ENCODE results near the gene SPATA9. TPM values are rescaled to one million over a fixed set of nuclear protein-coding genes. Genes with fewer than 3 reads are reported as not detected.

Gene SPATA9
- total and polyA plus RNA-seq, 2 of the 13 experiments (the other 11 are each of a cell fraction or from before 2014, with no cell fraction given): not detected

DNA sequence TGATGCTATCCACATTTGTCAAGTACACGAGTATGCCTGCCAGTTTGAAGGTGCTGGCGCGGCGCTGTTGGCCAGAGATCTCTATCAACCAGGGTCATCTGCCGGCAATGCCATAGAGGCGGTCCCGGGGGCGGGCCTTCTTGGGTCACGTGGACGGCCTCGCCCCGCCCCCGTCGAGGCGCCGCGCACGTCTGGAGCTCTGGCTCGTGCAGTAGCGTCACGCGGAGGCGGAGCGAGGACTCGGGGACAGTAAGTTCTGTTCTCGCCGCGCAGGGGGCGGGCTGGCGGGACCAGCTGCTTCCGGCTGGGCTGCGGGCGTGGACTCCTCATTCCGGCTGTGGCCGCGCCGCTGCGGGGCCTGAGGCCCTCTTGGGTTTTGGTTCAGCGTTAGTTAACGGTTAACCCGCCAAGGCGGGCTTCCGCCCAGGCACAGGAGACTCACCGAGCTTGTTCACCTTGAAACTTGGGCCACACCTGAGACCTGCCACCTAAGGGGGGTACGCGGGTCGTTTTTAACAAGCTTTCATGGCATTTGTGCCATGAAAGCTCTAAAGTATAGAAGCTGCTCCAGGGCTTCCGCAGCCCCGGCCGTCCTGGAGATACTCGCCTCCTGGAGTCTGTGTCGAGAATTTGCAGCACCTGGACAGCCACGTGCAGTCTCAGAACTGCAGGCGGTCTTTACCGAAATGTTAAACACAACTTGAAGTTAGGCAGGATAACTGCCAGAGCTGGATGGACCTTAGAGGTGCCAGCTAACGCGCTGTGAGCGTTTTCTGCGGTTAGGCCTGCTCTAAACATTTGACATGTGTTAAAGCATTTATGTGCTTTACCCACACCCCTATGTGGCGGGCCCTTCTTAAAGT lies 36.0 kb downstream of the SPATA9 start, which contains the start of gene RFESD (continued):
- TF ChIP-seq SOX13 (IDR thresholded peaks at IDR 0.05) (no peak), SOX13 (CRISPR knock-in tag; conservative IDR thresholded peaks at IDR 0.05 in 1 of 2, IDR thresholded peaks at IDR 0.05 in 1 of 2) (peak in 1 of 2 experiments; percentile 76; a peak in 2 of 4 replicates), HMG20B (CRISPR knock-in tag; conservative IDR thresholded peaks at IDR 0.05) (peak; percentile 63; the same call in 1 of the 2 replicates), MED8 (CRISPR knock-in tag; IDR thresholded peaks at IDR 0.05; ENCODE audit: insufficient replicate concordance) (no peak), FOXA1 (IDR thresholded peaks at IDR 0.05) (no peak), FOXA1 (CRISPR knock-in tag; IDR thresholded peaks at IDR 0.05) (peak; percentile 31), BHLHE40 (IDR thresholded peaks at IDR 0.05; ENCODE audit: low read length) (peak; percentile 93), ZFP37 (CRISPR knock-in tag; IDR thresholded peaks at IDR 0.05; ENCODE audit: borderline replicate concordance) (0 out of 2 replicates have a peak, but pooled peaks have one; percentile 53), ZNF446 (CRISPR knock-in tag; IDR thresholded peaks at IDR 0.05) (0 out of 2 replicates have a peak, but pooled peaks have one; percentile 34), ZFP1 (CRISPR knock-in tag; IDR thresholded peaks at IDR 0.05) (peak; percentile 75; the same call in 1 of the 2 replicates), KDM3A (CRISPR knock-in tag; IDR thresholded peaks at IDR 0.05; ENCODE audit: low read depth) (peak; percentile 96; the same call in 1 of the 2 replicates), ZNF468 (CRISPR knock-in tag; IDR thresholded peaks at IDR 0.05) (no peak), ZNF20 (CRISPR knock-in tag; IDR thresholded peaks at IDR 0.05) (no peak), ZNF138 (CRISPR knock-in tag; IDR thresholded peaks at IDR 0.05; ENCODE audit: low read depth) (0 out of 2 replicates have a peak, but pooled peaks have one; percentile 67), ZNF251 (CRISPR knock-in tag; IDR thresholded peaks at IDR 0.05) (no peak)
- TF ChIP-seq, protein P1, sequence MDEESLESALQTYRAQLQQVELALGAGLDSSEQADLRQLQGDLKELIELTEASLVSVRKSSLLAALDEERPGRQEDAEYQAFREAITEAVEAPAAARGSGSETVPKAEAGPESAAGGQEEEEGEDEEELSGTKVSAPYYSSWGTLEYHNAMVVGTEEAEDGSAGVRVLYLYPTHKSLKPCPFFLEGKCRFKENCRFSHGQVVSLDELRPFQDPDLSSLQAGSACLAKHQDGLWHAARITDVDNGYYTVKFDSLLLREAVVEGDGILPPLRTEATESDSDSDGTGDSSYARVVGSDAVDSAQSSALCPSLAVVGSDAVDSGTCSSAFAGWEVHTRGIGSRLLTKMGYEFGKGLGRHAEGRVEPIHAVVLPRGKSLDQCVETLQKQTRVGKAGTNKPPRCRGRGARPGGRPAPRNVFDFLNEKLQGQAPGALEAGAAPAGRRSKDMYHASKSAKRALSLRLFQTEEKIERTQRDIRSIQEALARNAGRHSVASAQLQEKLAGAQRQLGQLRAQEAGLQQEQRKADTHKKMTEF (CRISPR knock-in tag; IDR thresholded peaks at IDR 0.05): peak; percentile 97
- TF ChIP-seq, protein P2, sequence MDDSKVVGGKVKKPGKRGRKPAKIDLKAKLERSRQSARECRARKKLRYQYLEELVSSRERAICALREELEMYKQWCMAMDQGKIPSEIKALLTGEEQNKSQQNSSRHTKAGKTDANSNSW (CRISPR knock-in tag; IDR thresholded peaks at IDR 0.05; ENCODE audit: borderline replicate concordance): 0 out of 2 replicates have a peak, but pooled peaks have one; percentile 44
- TF ChIP-seq, protein P3, sequence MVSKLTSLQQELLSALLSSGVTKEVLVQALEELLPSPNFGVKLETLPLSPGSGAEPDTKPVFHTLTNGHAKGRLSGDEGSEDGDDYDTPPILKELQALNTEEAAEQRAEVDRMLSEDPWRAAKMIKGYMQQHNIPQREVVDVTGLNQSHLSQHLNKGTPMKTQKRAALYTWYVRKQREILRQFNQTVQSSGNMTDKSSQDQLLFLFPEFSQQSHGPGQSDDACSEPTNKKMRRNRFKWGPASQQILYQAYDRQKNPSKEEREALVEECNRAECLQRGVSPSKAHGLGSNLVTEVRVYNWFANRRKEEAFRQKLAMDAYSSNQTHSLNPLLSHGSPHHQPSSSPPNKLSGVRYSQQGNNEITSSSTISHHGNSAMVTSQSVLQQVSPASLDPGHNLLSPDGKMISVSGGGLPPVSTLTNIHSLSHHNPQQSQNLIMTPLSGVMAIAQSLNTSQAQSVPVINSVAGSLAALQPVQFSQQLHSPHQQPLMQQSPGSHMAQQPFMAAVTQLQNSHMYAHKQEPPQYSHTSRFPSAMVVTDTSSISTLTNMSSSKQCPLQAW (CRISPR knock-in tag; IDR thresholded peaks at IDR 0.05): peak; percentile 98
- TF ChIP-seq, protein P4, sequence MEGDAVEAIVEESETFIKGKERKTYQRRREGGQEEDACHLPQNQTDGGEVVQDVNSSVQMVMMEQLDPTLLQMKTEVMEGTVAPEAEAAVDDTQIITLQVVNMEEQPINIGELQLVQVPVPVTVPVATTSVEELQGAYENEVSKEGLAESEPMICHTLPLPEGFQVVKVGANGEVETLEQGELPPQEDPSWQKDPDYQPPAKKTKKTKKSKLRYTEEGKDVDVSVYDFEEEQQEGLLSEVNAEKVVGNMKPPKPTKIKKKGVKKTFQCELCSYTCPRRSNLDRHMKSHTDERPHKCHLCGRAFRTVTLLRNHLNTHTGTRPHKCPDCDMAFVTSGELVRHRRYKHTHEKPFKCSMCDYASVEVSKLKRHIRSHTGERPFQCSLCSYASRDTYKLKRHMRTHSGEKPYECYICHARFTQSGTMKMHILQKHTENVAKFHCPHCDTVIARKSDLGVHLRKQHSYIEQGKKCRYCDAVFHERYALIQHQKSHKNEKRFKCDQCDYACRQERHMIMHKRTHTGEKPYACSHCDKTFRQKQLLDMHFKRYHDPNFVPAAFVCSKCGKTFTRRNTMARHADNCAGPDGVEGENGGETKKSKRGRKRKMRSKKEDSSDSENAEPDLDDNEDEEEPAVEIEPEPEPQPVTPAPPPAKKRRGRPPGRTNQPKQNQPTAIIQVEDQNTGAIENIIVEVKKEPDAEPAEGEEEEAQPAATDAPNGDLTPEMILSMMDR (CRISPR knock-in tag; IDR thresholded peaks at IDR 0.05): peak; percentile 56
- TF ChIP-seq, protein P5, sequence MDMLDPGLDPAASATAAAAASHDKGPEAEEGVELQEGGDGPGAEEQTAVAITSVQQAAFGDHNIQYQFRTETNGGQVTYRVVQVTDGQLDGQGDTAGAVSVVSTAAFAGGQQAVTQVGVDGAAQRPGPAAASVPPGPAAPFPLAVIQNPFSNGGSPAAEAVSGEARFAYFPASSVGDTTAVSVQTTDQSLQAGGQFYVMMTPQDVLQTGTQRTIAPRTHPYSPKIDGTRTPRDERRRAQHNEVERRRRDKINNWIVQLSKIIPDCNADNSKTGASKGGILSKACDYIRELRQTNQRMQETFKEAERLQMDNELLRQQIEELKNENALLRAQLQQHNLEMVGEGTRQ (IDR thresholded peaks at IDR 0.05; ENCODE audit: low read depth, low read length): peak; percentile 88
- TF ChIP-seq, protein P5 (CRISPR knock-in tag; IDR thresholded peaks at IDR 0.05; ENCODE audit: borderline replicate concordance): peak; percentile 97
